SKM-1 treated with dmso at 0.1 percent for 144 hours (cell line): ENCODE results near the gene RILPL1.
"Not testable (repeated sequence)": the region's sequence is repeated elsewhere in the genome, so short reads cannot be mapped to it uniquely, and the experiment has no call there.

Experiments used
- DNase-seq: peaks from one replicate; lab custom pipeline; 2025; ENCODE audit not compliant: unreplicated experiment; lab: John Stamatoyannopoulos, UW

The RILPL1 gene

DNA sequence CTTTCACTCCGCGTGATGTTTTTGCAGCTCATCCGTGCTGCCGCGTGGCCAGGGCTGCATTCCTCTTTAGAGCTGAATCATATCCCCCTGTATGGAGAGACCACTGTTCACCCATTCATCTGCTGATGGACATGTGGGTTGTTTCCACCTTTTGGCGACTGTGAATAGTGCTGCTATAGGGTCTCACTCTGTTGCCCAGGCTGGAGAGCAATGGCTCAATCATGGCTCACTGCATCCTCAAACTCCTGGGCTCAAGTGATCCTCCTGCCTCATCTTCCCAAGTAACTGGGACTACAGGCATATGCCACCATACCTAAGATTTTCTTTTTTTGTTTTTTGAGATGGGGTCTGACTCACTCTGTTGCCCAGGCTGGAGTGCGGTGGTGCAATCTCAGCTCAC, 36.5 kb downstream of the RILPL1 start:
- DNase-seq = no peak

DNA sequence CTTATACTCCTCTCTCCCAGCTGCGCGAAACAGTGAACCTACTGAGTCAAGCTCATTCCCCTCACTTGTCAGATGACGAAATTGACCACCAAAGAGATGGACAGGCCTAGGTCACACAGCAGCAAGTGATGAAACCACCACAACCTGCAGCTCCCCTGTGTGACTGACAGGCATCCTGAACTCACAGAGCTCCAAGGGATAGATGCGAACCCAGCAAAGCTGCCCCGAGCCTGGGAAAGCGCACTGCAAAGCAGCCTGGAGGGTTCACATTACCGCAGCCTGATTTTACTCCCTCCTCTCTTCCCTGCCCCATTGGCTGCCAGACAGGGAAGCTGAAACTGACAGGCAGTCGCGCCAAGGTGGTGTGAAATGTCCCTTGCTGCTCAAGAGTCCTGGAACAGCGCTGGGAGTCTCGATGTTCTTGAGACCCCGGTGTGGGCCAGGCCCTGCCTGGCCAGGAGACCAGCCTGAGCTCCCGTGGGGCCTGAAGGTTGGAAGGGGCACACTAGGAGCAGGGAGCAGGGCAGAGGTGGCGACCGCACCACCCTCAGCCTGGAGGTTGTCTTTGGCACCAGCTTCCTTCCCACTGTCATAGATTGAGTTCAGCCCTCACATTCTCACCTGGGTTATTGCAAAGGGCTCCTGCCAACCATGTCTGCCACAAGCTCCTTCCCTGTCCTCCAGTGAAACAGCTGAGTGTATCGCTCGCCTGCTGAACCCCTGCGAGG, 39.2 kb downstream of the RILPL1 start:
- no peak for DNase-seq

GRCh38 chr12:123492339-123493039, 41.0 kb downstream of the RILPL1 start:
- not testable (repeated sequence) for DNase-seq

GRCh38 chr12:123491481-123491880, 42.0 kb downstream of the RILPL1 start:
- no peak for DNase-seq

DNA sequence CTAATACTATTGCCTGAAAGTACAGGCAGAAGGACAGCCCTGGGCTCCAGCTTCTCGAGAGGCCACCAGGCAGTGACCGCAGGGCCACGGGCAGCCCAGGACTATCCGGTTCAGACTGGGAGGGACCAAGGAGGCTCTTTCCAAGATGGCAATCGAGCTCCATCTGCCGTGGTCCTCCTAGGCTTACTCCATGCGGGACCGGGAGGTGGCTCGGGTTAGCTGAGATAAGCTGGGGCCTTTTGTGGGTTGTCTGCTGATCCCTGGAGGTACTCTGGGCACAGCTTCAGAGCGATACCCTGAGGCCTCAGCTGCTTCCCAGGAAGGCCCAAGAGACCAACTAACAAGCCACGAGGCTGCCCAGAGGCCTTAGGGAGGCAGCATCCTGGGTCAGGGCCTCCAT, 42.5 kb downstream of the RILPL1 start:
- no peak for DNase-seq

DNA sequence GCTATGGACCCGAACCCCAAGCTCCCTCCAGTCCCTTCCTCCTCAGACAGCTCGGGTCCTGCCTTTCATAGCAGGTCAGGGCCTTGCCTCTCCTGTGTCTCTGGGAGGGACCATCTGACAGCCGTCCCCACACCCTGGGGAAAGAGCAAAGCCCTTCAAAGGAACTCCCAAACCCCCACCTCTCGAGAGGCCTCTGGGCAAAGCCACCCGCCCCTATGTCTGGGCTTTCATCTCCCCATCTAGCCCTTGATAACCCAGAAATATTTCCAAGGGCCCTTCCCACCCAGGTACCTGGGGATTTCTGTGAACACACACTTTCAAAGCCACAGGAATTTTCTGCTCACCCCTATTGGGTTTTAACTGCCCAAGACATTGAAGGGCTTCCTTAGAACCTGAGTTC, 43.4 kb downstream of the RILPL1 start:
- DNase-seq = no peak

DNA sequence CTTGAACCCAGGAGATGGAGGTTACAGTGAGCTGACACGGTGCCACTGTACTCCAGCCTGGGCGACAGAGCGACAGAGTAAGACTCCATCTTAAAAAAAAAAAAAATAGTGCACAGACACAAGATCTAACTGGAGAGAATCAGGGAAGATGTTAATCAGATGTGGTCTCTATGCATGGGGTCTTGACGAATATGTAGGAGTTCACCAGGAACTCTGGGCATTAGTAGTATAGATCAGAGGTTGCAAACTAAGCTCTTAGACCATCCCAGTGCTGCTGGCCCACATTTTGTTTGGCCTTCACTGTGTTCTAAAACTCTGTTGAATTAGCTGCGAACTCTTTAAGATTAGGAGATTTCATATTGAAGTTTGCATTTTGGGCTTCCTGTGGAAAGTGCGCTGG, 43.9 kb downstream of the RILPL1 start:
- no peak for DNase-seq

DNA sequence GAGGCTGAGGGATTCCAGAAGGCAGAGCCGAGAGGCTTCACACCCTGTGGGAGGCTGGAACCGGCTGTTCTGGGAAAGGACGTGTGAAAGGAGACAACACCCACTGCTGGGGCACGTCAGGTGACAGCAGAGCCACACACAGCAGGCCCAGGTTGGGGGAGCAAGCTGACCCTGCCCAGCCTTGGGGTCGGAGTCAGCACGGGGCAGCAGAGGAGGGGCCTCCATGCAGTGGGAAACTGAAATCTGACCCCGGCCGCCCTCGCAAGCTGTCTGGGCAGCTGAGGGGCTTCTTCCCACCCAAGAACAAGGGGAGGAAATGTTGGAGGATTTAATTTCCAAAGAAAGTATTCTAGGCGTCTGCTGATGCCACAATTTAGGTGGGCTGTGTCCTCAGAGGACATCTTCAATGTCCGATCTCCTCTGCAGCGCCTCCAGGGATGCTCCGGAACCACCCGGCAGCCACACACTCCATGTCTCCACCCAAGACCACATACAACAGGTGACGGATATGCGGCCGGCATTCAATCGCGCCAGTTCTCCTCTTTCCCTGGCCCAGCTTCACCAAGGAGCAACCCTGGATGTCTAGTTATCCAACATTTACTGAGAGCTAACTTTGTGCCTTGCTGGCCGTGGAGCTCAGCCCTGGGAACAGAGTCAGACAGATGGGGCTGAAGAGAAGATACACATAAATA, 44.8 kb downstream of the RILPL1 start:
- no peak for DNase-seq

DNA sequence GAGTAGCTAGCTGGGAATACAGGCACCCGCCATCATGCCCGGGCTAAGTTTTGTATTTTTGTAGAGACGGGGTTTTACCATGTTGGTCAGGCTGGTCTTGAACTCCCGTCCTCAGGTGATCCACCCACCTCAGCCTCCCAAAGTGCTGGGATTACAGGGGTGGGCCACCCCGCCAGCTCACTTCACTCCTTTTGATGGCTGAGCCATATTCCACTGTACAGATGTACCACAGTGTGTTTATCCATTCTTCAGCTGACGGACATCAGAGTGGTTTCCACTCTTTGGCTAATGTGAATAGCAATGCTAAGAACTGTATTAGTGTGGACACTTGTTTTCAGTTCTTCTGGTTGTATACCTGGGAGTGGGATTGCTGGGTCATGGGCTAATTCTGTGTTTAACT, 46.1 kb downstream of the RILPL1 start:
- no peak for DNase-seq

DNA sequence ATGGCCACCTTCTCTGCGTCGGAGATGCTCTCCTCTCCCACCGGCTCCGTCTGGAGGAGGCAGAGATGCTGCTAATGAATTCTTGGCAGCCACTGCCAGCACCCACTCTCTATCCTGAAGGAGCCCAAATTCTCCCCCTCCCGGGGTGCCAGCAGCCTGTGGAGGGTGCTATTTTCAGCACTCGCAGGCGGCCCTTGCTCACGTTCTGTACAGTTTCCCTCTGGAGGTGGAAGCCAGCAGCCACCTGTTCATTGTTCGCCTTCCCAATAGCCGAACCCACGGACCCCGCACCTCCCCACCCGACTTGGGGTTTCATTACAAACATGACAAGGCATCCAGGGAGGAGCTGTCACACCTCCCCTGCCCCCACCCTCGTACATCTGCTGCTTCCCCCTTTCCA, 47.8 kb downstream of the RILPL1 start:
- no peak for DNase-seq

- no peak for DNase-seq
Measured at GRCh38 chr12:123483602-123484248, 49.8 kb downstream of the RILPL1 start.

- DNase-seq = no peak
Measured at GRCh38 chr12:123482876-123483275, 50.6 kb downstream of the RILPL1 start.

DNA sequence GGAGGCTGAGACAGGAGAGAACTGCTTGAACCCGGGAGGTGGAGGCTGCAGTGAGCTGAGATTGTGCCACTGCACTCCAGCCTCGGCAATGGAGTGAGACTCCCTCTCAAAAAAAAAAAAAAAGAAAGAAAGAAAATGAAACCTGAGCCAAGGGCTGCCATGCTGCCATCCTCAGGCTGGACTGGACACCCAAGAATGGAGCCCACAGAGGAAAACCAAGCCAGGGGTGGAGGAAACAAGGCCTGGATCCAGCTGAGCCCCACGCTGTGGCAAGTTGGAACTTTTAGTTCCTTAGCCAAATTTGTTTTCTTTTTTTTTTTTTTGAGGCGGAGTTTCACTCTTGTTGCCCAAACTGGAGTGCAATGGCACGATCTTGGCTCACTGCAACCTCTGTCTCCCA, 52.3 kb downstream of the RILPL1 start:
- not testable (repeated sequence) for DNase-seq

DNA sequence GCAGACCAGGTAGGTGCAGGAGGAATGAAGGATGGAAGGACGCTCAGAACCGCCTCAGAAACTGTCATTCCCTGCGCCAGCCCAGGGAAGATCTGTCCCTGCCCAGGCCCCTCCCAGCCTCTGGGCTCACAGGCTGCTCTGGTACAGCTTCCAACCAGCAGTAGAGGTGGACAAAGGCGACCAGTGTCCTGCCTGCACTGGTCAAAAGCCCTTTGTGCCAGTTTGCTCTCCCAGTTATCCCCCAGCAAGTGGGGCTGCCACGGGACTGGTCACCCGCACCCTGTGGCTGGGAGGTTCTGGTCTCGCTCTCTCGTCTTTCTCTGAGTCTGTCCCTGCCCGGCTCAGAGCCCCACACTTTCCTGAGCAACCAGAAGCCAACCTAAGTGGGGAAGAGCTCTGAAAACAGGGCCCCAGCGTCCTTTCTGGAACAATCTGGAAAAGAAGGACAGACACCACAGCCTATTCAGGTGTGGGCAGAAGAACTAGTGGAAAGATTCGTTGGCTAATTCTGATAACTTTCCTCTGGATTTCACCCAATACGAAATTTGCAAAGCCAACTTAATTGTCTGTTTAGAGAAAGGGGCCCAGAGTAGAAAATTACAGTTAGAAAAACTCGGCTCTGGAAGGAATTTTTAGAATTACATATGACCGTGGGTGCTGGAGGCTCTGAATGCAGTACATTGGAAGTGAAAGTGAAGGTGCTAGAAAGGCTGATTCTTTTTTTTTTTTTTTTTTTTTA, 53.9 kb downstream of the RILPL1 start:
- no peak for DNase-seq

- no peak for DNase-seq
Measured at GRCh38 chr12:123478762-123479161, 54.8 kb downstream of the RILPL1 start.

DNA sequence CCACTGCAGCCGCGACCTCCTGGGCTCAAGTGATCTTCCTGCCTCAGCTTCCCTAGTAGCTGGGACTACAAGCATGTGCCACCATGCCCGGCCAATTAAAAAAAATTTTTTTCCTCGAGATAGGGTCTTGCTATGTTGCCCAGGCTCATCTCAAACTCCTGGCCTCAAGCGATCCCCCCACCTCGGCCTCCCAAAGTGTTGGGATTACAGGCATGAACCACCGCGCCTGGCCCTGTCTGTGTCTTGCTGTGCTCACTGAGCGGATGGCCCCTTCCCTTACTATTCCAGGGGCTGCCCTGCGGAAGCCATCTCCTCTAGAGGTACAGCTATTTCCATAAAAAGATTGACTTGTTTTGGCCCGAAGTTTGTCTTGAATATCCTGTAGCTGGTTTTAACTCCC, 55.5 kb downstream of the RILPL1 start:
- DNase-seq = no peak

GRCh38 chr12:123475246-123475703, 58.2 kb downstream of the RILPL1 start:
- no peak for DNase-seq

DNA sequence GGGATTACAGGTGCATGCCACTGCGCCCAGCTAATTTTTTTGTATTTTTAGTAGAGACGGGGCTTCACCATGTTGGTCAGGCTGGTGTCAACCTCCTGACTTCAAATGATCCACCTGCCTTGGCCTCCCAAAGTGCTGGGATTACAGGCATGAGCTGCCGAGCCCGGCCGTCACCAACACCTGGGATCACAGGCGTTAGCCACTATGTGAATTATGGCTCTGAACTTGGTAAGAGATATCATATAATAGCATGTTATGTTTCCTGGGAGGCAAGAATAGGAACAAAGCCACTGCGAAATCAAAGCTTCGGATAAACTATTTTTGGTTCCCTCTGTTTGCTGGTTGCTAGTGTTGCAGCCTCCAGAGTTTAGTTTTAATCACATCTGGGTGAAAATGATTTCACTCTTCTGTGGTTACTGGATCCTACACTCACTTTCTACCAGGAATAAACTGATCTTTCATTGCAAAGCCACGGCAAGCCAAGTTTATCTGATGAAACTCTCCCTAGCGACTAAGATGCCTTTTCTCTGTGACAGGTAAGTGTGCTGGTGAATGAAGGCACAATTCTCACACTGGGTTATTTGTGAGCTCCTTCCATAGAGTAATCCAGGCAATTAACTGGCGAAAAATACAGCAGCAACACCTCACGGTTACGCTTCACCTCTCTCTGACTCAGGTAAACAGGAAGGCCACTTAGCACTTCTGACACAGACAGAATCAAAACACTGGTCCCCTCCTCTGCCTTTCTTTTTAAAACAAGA, 58.9 kb downstream of the RILPL1 start:
- DNase-seq = no peak

DNA sequence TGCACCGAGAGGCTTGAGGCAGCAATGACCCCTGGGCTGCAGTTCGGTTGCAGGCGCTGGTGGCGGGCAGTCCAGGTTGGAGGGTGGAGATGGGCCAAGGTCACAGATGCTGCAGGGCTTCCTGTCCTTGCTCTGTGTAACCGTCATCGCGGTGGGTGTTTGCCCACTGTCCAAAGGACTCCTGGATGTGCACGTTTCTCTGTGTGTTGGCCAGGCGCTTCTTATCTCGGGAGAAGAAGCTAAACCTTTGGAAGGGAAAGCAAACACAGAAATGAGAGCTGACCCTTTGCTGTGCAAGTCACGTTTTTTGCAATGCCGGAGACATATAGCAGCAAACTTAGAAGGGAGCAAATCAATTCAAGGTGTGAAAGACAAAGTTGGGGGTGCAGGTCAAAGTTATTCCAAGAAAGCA, 61.1 kb downstream of the RILPL1 start:
- no peak for DNase-seq
